ENCODE results near the gene EFTUD2. TPM values are rescaled to one million over a fixed set of nuclear protein-coding genes. Genes with fewer than 3 reads are reported as not detected.

EFTUD2 gene
- total and polyA plus RNA-seq, 9 of the 15 experiments (the other 6 are each of a cell fraction or from before 2014, with no cell fraction given), result 65.8 to 362 (median 218) TPM

- TF ChIP-seq ZMIZ1 (IDR thresholded peaks at IDR 0.05; ENCODE audit: low read depth in 2 of 2, low read length in 2 of 2) (no peak), FOS (IDR thresholded peaks at IDR 0.05; ENCODE audit: extremely low read depth, insufficient read length) (no peak), FIP1L1 (IDR thresholded peaks at IDR 0.05; ENCODE audit: low read depth, low read length, poor library complexity, severe bottlenecking) (peak; percentile 95), FOXJ3 (CRISPR knock-in tag; IDR thresholded peaks at IDR 0.05) (no peak), L3MBTL2 (IDR thresholded peaks at IDR 0.05) (peak; percentile 87), PHF8 (IDR thresholded peaks at IDR 0.05; ENCODE audit: borderline replicate concordance, low read length) (peak; percentile 88), ZKSCAN1 (IDR thresholded peaks at IDR 0.05; ENCODE audit: low read depth, low read length) (0 out of 2 replicates have a peak, but pooled peaks have one; percentile 8), RAD51 (IDR thresholded peaks at IDR 0.05; ENCODE audit: borderline replicate concordance, low read depth) (peak; percentile 98), POLR2A (conservative IDR thresholded peaks at IDR 0.05) (peak; percentile 92), TAF1 (IDR thresholded peaks at IDR 0.05; ENCODE audit: control insufficient read depth, extremely low read depth, insufficient read depth, low read length, severe bottlenecking) (peak; percentile 76)
- TF ChIP-seq, protein P1, sequence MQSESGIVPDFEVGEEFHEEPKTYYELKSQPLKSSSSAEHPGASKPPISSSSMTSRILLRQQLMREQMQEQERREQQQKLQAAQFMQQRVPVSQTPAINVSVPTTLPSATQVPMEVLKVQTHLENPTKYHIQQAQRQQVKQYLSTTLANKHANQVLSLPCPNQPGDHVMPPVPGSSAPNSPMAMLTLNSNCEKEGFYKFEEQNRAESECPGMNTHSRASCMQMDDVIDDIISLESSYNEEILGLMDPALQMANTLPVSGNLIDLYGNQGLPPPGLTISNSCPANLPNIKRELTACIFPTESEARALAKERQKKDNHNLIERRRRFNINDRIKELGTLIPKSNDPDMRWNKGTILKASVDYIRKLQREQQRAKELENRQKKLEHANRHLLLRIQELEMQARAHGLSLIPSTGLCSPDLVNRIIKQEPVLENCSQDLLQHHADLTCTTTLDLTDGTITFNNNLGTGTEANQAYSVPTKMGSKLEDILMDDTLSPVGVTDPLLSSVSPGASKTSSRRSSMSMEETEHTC (IDR thresholded peaks at IDR 0.05), result peak; percentile 67; the same call in 1 of the 2 replicates
- TF ChIP-seq, protein P2, sequence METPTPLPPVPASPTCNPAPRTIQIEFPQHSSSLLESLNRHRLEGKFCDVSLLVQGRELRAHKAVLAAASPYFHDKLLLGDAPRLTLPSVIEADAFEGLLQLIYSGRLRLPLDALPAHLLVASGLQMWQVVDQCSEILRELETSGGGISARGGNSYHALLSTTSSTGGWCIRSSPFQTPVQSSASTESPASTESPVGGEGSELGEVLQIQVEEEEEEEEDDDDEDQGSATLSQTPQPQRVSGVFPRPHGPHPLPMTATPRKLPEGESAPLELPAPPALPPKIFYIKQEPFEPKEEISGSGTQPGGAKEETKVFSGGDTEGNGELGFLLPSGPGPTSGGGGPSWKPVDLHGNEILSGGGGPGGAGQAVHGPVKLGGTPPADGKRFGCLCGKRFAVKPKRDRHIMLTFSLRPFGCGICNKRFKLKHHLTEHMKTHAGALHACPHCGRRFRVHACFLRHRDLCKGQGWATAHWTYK (CRISPR knock-in tag; IDR thresholded peaks at IDR 0.05), result no peak
- TF ChIP-seq, protein P3, sequence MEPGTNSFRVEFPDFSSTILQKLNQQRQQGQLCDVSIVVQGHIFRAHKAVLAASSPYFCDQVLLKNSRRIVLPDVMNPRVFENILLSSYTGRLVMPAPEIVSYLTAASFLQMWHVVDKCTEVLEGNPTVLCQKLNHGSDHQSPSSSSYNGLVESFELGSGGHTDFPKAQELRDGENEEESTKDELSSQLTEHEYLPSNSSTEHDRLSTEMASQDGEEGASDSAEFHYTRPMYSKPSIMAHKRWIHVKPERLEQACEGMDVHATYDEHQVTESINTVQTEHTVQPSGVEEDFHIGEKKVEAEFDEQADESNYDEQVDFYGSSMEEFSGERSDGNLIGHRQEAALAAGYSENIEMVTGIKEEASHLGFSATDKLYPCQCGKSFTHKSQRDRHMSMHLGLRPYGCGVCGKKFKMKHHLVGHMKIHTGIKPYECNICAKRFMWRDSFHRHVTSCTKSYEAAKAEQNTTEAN (CRISPR knock-in tag; IDR thresholded peaks at IDR 0.05), result no peak
These were observed at the start of gene EFTUD2 (continued) for GRCh38 chr17:44899074-44899782.

Data from K562 (cell line).